Stimulated activated CD4-positive, alpha-beta T cell treated with anti-CD3 and anti-CD28 coated beads, Interleukin-4, amount 100 ng/mL, for 4 hours (primary cell): ENCODE results near the gene SHB.

Experiments
- DNase-seq, 2 experiments: peaks; one replicate each; pipeline ENCODE4 v3.0.0-alpha.2; 2020

The SHB gene

GRCh38 chr9:38088006-38088925, 19.2 kb upstream of the SHB start:
- peak; percentile 50 to 66 for DNase-seq

- no peak for DNase-seq
These were observed 17.5 kb upstream of the SHB start for GRCh38 chr9:38086496-38086895.

GRCh38 chr9:38085308-38085707, 16.3 kb upstream of the SHB start:
- no peak for DNase-seq

GRCh38 chr9:38084556-38084880, 15.5 kb upstream of the SHB start:
- DNase-seq, result no peak

- DNase-seq, result no peak
These were observed 15.0 kb upstream of the SHB start for GRCh38 chr9:38083858-38084555.

GRCh38 chr9:38082446-38083287, 13.6 kb upstream of the SHB start:
- DNase-seq, result no peak

GRCh38 chr9:38081356-38082108, 12.5 kb upstream of the SHB start:
- DNase-seq, result no peak

GRCh38 chr9:38079461-38080031, 10.5 kb upstream of the SHB start:
- DNase-seq, result no peak

GRCh38 chr9:38075272-38075671, 6.2 kb upstream of the SHB start:
- DNase-seq, result no peak

GRCh38 chr9:38074441-38074961, 5.5 kb upstream of the SHB start:
- no peak for DNase-seq

GRCh38 chr9:38073882-38074281, 4.9 kb upstream of the SHB start:
- no peak for DNase-seq

- no peak for DNase-seq
These were observed 2.6 kb upstream of the SHB start for GRCh38 chr9:38071470-38072134.

- peak in 1 of 2 experiments; percentile 14 for DNase-seq
These were observed 957 bp downstream of the SHB start for GRCh38 chr9:38067859-38068681.

GRCh38 chr9:38066914-38067858, 1.8 kb downstream of the SHB start:
- DNase-seq, result peak; percentile 3 to 16

GRCh38 chr9:38066197-38066913, 2.7 kb downstream of the SHB start:
- DNase-seq, result no peak

GRCh38 chr9:38065369-38066075, 3.5 kb downstream of the SHB start:
- no peak for DNase-seq

GRCh38 chr9:38064842-38065368, 4.1 kb downstream of the SHB start:
- DNase-seq, result no peak

GRCh38 chr9:38063363-38063707, 5.7 kb downstream of the SHB start:
- no peak for DNase-seq
